ENCODE measurements around the gene GCK. TPM values are rescaled to one million over a fixed set of nuclear protein-coding genes. Genes with fewer than 3 reads are reported as not detected.

The GCK gene
- total RNA-seq, 4 donors from 2014 or later: 0.16 to 0.96 TPM; not detected in 2

- H3K4me1 ChIP-seq: no peaks in the 10 kb centered on the region
- H3K27me3 ChIP-seq: no peaks in the 10 kb centered on the region
- DNase-seq: no peak
- WGBS, 2 donors (ENCODE audit: low coverage in 1 of 2): 77% methylated on average over 7 of the region's 7 CpGs; no CpG with 5 or more reads in 1 of the 2 donors
- no peak overlapping the region for H3K4me3 ChIP-seq
- intact Hi-C loops (cut with DNase I; ENCODE audit: low total_unique reads): no loop called here
- TF ChIP-seq EP300 (IDR thresholded peaks at IDR 0.05; ENCODE audit: low read depth): no peak
- TF ChIP-seq POLR2A (IDR thresholded peaks at IDR 0.05): no peak
- TF ChIP-seq POLR2AphosphoS5 (IDR thresholded peaks at IDR 0.05): no peak
- TF ChIP-seq CTCF (IDR thresholded peaks at IDR 0.05): no peak
- no peak overlapping the region for H3K27ac ChIP-seq
- in situ Hi-C loops (cut with MboI; ENCODE audit: low pct_ligation_motif_present in 1 of 4, low pct_unique_long_range_greater_than_20kb in 1 of 4, low sequenced_read_pairs in 3 of 4): no loop called here
- H3K36me3 ChIP-seq: peaks cover 0 to 51% (median 24%) of the 10 kb centered on the region in 4 donors
- H3K9me3 ChIP-seq: no peaks in the 10 kb centered on the region
Measured at GRCh38 chr7:44212581-44213184, 23.4 kb upstream of the GCK start.

- H3K27ac ChIP-seq: no peak overlapping the region
- TF ChIP-seq POLR2AphosphoS5 (IDR thresholded peaks at IDR 0.05) (no peak), CTCF (IDR thresholded peaks at IDR 0.05) (no peak), EP300 (IDR thresholded peaks at IDR 0.05; ENCODE audit: low read depth) (no peak), POLR2A (IDR thresholded peaks at IDR 0.05) (no peak)
- DNase-seq: no peak
- WGBS, 2 donors (ENCODE audit: low coverage in 1 of 2): 61 to 87% methylated on average over 3 to 6 of the region's 6 CpGs
- H3K9me3 ChIP-seq: no peaks in the 10 kb centered on the region
- H3K4me3 ChIP-seq: no peak overlapping the region
- no peaks in the 10 kb centered on the region for H3K27me3 ChIP-seq
- intact Hi-C loops (cut with DNase I; ENCODE audit: low total_unique reads) (no loop called here), in situ Hi-C loops (cut with MboI; ENCODE audit: low pct_ligation_motif_present in 1 of 4, low pct_unique_long_range_greater_than_20kb in 1 of 4, low sequenced_read_pairs in 3 of 4) (no loop called here)
- no peaks in the 10 kb centered on the region for H3K4me1 ChIP-seq
- H3K36me3 ChIP-seq: peaks cover 0 to 58% (median 28%) of the 10 kb centered on the region in 4 donors
Measured at GRCh38 chr7:44212018-44212417, 22.8 kb upstream of the GCK start.

- Histone ChIP-seq H3K27ac (no peak overlapping the region), H3K4me3 (no peak overlapping the region), H3K9me3 (no peaks in the 10 kb centered on the region), H3K4me1 (no peaks in the 10 kb centered on the region), H3K27me3 (no peaks in the 10 kb centered on the region), H3K36me3 (peaks cover 0 to 66% (median 32%) of the 10 kb centered on the region in 4 donors)
- intact Hi-C loops (cut with DNase I; ENCODE audit: low total_unique reads): no loop called here
- 90% methylated on average over 10 of the region's 10 CpGs; no CpG with 5 or more reads in 1 of the 2 donors for WGBS, 2 donors (ENCODE audit: low coverage in 1 of 2)
- no peak for DNase-seq
- TF ChIP-seq POLR2AphosphoS5 (IDR thresholded peaks at IDR 0.05): no peak
- no peak for TF ChIP-seq POLR2A (IDR thresholded peaks at IDR 0.05)
- TF ChIP-seq CTCF (IDR thresholded peaks at IDR 0.05): no peak
- no peak for TF ChIP-seq EP300 (IDR thresholded peaks at IDR 0.05; ENCODE audit: low read depth)
- in situ Hi-C loops (cut with MboI; ENCODE audit: low pct_ligation_motif_present in 1 of 4, low pct_unique_long_range_greater_than_20kb in 1 of 4, low sequenced_read_pairs in 3 of 4): no loop called here
Measured at GRCh38 chr7:44211126-44211675, 22.0 kb upstream of the GCK start.

GRCh38 chr7:44210107-44210506 is 20.9 kb upstream of the GCK start:
- intact Hi-C loops (cut with DNase I; ENCODE audit: low total_unique reads) (no loop called here), in situ Hi-C loops (cut with MboI; ENCODE audit: low pct_ligation_motif_present in 1 of 4, low pct_unique_long_range_greater_than_20kb in 1 of 4, low sequenced_read_pairs in 3 of 4) (no loop called here)
- 92 to 95% methylated on average over 2 to 5 of the region's 5 CpGs for WGBS, 2 donors (ENCODE audit: low coverage in 1 of 2)
- H3K9me3 ChIP-seq: no peaks in the 10 kb centered on the region
- H3K27me3 ChIP-seq: no peaks in the 10 kb centered on the region
- no peaks in the 10 kb centered on the region for H3K4me1 ChIP-seq
- no peak for DNase-seq
- no peak for TF ChIP-seq POLR2AphosphoS5 (IDR thresholded peaks at IDR 0.05)
- no peak for TF ChIP-seq CTCF (IDR thresholded peaks at IDR 0.05)
- TF ChIP-seq POLR2A (IDR thresholded peaks at IDR 0.05): no peak
- no peak for TF ChIP-seq EP300 (IDR thresholded peaks at IDR 0.05; ENCODE audit: low read depth)
- no peak overlapping the region for H3K27ac ChIP-seq
- H3K36me3 ChIP-seq: peaks cover 0 to 77% (median 37%) of the 10 kb centered on the region in 4 donors
- H3K4me3 ChIP-seq: no peak overlapping the region
